VCaP (cell line): ENCODE results near the gene CHRNB2.

Experiments
- H3K27ac ChIP-seq: fragments of 450-650 bp; 2 replicates; pipeline ENCODE4 v1.5.1; 2017
- CTCF ChIP-seq: fragments of 450-650 bp; conservative IDR thresholded peaks from 2 replicates; pipeline ENCODE4 v1.5.1; 2017; ENCODE audit warnings: mild to moderate bottlenecking, moderate library complexity

Gene CHRNB2

GRCh38 chr1:154607609-154608396 lies 40.2 kb downstream of the CHRNB2 start, which contains the start of gene ADAR:
ADAR (minus strand) TSS chr1:154608186; CDS start chr1:154608006, 180 bp downstream.
- H3K27ac ChIP-seq = peak within 1 kb of the TSS; percentile 98
- TF ChIP-seq CTCF = peak; percentile 7

GRCh38 chr1:154608397-154609270 lies 41.1 kb downstream of the CHRNB2 start:
- H3K27ac ChIP-seq = peak overlapping the region; percentile 98
- no peak for TF ChIP-seq CTCF

GRCh38 chr1:154609398-154610380 lies 42.1 kb downstream of the CHRNB2 start:
- no peak for TF ChIP-seq CTCF
- peak overlapping the region; percentile 98 for H3K27ac ChIP-seq

- no peak for TF ChIP-seq CTCF
- no peak overlapping the region for H3K27ac ChIP-seq
These were observed 43.7 kb downstream of the CHRNB2 start for GRCh38 chr1:154611150-154611862.

GRCh38 chr1:154614247-154614646 lies 46.7 kb downstream of the CHRNB2 start:
- TF ChIP-seq CTCF = no peak
- H3K27ac ChIP-seq = no peak overlapping the region

GRCh38 chr1:154614901-154615300 lies 47.3 kb downstream of the CHRNB2 start:
- no peak overlapping the region for H3K27ac ChIP-seq
- no peak; the same call in 1 of the 2 replicates for TF ChIP-seq CTCF
